ENCODE measurements around the gene SLC6A19. TPM values are rescaled to one million over a fixed set of nuclear protein-coding genes. Genes with fewer than 3 reads are reported as not detected.

SLC6A19 gene
- total RNA-seq, 1 experiment from 2014 or later, result not detected

DNA sequence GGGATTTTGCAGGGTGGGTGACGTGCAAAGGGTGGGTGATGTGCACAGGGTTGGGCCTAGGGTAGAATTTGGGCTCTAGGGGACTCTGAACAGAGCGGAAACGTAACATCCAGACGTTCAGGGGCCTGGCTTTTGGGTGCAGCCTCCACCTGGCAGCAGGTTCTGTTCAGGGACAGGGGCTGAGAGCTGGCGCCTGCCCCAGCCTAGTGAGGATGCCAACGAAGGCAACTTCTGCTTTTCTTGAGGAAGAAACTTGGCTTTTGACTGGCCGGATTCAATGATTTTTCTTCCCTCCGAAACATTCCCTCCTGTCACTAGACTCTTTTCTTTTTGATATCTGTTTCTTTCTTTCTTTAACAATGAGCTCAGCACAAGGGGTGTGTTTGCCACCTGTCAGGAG is 38.6 kb upstream of the SLC6A19 start:
- no peaks in the 10 kb centered on the region for H3K9me3 ChIP-seq

DNA sequence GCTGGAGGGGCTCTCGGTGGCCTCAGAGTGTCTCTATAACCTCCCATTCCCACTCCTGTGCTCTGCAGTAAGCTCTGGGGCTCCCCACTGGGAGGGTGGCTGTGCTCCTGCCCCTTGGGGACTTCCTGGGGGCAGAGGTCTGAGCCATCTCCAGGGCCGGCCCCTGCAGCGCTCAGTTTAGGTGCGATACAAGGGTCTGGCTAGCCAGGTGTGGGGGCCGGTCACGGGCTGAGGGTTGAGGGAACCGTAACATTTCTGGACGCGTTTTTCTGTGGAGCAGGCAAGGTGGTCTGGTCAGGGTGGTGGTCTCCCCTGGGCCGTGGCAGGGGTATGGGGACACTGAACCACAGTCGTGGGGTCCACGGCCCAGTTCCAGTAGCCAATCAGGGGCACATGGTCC is 38.0 kb upstream of the SLC6A19 start:
- no peaks in the 10 kb centered on the region for H3K9me3 ChIP-seq
- no peak overlapping the region for H3K4me3 ChIP-seq
- H3K27me3 ChIP-seq, result peaks cover 10% of the 10 kb centered on the region
- no peak for DNase-seq
- H3K36me3 ChIP-seq, result no peaks in the 10 kb centered on the region

More for the DNA sequence above, 38.6 kb upstream of the SLC6A19 start:
- Histone ChIP-seq H3K4me3 (no peak overlapping the region), H3K27me3 (peaks cover 8% of the 10 kb centered on the region), H3K36me3 (no peaks in the 10 kb centered on the region)
- no peak for DNase-seq

DNA sequence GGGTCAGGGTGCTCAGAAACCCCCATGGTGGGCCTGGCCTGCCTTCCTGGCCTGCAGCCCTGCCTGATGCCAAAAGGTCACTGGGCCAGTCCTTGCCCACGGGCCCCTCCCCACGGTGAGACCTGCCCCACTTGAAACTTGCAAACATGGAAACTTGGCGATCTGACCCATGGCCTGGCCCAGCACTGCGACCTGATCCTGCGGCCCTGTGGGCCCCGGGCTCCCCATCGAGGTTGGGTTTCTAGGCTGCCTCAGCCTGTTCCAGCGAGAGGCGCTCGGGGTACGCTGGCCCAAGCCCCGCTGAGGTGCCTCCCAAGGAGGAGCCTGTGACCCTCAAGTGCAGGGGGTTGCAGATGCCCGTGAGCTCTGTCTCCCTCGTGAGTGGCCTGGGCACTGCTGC is 37.5 kb upstream of the SLC6A19 start:
- Histone ChIP-seq H3K27me3 (peaks cover 9% of the 10 kb centered on the region), H3K4me3 (no peak overlapping the region), H3K9me3 (no peaks in the 10 kb centered on the region), H3K36me3 (no peaks in the 10 kb centered on the region)
- no peak for DNase-seq

DNA sequence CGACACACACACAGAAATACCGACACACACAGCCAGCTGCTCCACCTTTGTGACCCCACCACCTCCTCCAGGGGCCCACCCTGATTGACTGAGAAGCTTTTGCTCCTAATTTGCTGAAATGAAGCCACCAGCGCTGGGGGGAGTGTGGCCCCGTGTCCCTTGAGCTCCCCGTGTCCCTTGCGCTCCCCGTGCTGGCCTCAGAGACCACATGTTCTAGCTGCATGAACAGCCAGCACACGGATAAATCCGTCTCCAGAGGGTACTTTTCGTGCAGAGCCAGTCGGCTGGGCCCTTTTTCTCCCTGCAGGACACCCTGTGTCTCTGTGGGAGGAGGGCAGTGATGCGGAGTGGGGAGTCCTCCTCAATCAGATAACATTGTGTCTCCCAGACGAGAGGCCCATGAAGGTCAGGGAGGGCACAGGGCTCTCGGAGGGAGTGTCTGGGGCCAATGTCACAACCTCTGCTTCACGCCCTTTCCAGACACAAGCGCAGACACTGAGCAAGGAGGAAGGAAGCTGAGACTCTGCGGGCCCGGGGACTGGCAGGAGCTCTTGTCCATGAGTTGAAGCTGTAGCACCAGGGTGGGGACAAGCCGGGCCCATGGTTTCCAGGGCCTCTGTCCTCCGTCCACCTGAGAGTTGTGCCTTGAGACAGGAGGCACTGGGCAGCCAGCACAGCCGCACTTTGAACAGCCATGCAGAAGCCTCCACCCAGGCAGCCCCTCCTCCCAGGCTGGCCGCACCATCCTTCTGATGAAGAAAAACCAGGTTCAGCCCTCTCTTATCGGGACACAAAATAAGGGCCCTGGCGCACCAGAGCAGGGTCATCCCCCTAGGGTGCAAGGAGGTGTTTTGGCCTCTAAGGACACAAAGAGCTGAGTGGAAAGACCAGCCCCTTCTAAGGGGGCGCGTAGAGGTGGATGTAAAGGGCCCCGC is 36.4 kb upstream of the SLC6A19 start:
- H3K27me3 ChIP-seq, result 0 out of 2 replicates have a peak, but pooled peaks cover 3% of the 10 kb centered on the region
- no peaks in the 10 kb centered on the region for H3K9me3 ChIP-seq
- no peak overlapping the region for H3K4me3 ChIP-seq
- H3K36me3 ChIP-seq, result no peaks in the 10 kb centered on the region
- no peak for DNase-seq

DNA sequence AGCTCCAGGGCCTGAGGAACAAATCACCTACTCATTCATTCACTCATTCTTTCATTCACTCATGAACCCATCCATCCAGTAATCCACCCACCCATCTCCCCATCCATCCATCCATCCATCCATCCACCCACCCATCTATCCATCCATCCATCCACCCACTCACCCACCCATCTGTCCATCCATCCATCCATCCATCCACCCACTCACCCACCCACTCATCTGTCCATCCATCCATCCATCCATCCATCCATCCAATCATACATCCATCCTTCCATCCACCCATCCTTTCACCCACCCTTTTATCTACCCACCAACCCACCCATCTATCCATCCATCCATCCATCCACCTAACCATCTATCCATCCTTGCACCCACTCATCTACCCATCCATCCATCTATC is 35.5 kb upstream of the SLC6A19 start:
- Histone ChIP-seq H3K27me3 (0 out of 2 replicates have a peak, but pooled peaks cover 3% of the 10 kb centered on the region), H3K36me3 (no peaks in the 10 kb centered on the region), H3K9me3 (no peaks in the 10 kb centered on the region), H3K4me3 (no peak overlapping the region)
- no peak for DNase-seq

GRCh38 chr5:1166370-1166769 is 35.0 kb upstream of the SLC6A19 start:
- Histone ChIP-seq H3K36me3 (no peaks in the 10 kb centered on the region), H3K9me3 (no peaks in the 10 kb centered on the region), H3K27me3 (0 out of 2 replicates have a peak, but pooled peaks cover 3% of the 10 kb centered on the region), H3K4me3 (no peak overlapping the region)
- DNase-seq, result no peak

DNA sequence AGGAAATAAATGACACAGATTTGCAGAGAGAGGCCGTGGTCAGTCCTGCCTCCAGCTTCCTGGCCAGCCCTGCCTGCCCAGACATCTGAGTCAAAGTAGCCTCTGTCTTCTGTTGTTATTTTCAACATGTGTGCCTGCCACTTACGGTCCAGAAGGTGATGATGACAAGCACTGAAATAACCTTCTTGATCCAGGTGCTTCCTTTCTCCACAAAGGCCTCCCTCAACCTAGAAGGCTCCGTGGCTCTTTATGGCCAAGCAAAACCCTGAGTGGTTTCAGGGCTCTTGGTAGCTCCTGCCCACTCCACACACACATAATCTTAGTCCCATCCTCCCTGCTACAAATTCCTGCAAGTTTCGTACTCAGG is 34.1 kb upstream of the SLC6A19 start:
- no peak overlapping the region for H3K4me3 ChIP-seq
- no peaks in the 10 kb centered on the region for H3K36me3 ChIP-seq
- DNase-seq, result no peak
- H3K9me3 ChIP-seq, result no peaks in the 10 kb centered on the region
- 0 out of 2 replicates have a peak, but pooled peaks cover 3% of the 10 kb centered on the region for H3K27me3 ChIP-seq

- H3K36me3 ChIP-seq, result no peaks in the 10 kb centered on the region
- DNase-seq, result peak; percentile 74
- no peaks in the 10 kb centered on the region for H3K9me3 ChIP-seq
- H3K4me3 ChIP-seq, result peak overlapping the region; percentile 15; the same call in 1 of the 2 replicates
- 0 out of 2 replicates have a peak, but pooled peaks cover 3% of the 10 kb centered on the region for H3K27me3 ChIP-seq
Observed at GRCh38 chr5:1167728-1168709, 33.4 kb upstream of the SLC6A19 start.

DNA sequence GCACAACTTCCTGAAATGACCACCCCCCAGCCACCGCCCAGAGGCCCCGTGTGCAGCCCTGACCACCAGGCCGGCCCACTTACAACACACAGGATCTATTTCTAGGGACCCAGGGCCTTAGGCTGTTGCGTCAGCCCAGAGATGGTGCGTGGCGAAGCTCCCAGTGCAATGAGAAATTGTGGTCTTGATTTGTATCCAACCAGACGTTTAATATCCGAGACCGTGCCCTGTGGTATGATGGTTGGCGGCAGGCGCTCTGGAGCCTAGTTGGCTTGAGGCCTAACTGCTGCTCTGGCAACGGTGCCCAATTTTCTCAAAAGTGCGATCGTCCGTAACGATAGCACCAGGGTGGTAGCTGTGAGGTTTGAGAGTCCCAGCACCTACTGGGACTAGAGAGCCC is 32.6 kb upstream of the SLC6A19 start:
- no peak for DNase-seq
- H3K9me3 ChIP-seq, result 0 out of 2 replicates have a peak, but pooled peaks cover 2% of the 10 kb centered on the region
- H3K36me3 ChIP-seq, result no peaks in the 10 kb centered on the region
- no peak overlapping the region for H3K4me3 ChIP-seq
- 0 out of 2 replicates have a peak, but pooled peaks cover 3% of the 10 kb centered on the region for H3K27me3 ChIP-seq

- DNase-seq, result no peak
- Histone ChIP-seq H3K27me3 (0 out of 2 replicates have a peak, but pooled peaks cover 3% of the 10 kb centered on the region), H3K36me3 (no peaks in the 10 kb centered on the region), H3K9me3 (0 out of 2 replicates have a peak, but pooled peaks cover 2% of the 10 kb centered on the region), H3K4me3 (no peak overlapping the region)
Observed at GRCh38 chr5:1169211-1170115, 31.9 kb upstream of the SLC6A19 start.

DNA sequence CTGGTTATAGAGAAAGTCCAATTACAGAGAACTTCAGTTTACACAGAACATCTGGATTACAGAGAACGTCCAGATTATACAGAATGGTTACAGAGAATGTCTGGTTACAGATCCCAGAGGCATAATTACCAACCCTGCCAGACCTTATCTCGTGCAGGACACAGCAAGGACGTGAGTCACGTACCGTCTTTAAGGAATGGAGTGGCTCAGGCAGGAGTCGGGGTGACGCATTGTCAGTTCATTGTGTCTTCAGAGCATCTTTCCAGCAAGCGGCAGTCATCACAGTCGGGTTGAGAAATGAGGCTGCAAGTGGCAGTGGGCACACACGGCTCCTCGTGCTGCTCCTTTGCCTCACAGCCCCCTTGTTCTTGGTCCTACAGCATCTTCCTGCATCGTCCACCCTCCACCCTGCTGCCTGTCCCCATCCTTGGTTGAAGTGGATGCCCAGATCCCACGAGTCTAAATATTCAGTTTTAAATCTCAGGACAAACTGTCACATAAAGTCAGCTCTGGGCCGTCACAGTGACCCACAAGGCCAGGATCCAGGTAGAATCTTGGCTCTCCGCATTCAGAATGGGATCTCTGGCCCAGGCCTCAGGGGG is 30.0 kb upstream of the SLC6A19 start:
- Histone ChIP-seq H3K36me3 (no peaks in the 10 kb centered on the region), H3K4me3 (no peak overlapping the region), H3K27me3 (0 out of 2 replicates have a peak, but pooled peaks cover 3% of the 10 kb centered on the region), H3K9me3 (0 out of 2 replicates have a peak, but pooled peaks cover 2% of the 10 kb centered on the region)
- no peak for DNase-seq

DNA sequence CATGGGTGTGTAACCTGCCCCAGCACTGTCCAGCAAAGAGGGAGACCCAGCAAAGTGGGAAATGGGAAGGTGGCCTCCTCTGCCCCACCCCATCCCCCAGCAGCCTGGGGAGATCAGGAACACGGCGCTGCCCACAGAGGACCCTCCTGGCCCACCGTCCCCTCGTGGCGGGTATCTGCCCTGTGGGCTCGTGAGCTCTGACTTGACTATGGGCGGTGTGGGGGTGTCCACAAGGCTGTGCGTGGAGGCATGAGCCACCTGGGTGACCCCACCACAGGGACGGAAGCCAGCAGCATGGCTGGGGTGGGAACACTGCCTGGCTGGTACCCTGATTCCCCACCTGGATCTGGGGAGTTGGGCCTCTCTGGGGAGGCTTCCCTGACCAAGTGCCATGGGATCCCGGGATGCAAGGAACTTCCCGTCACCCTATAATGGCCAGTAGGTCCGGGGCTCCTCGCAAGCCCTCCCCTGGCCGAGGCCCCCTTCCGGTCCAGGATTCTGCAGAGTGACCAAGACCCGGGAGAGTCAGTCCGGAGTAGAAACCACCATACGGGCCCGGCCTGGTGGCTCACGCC is 29.3 kb upstream of the SLC6A19 start:
- no peak overlapping the region for H3K4me3 ChIP-seq
- H3K36me3 ChIP-seq, result no peaks in the 10 kb centered on the region
- 0 out of 2 replicates have a peak, but pooled peaks cover 2% of the 10 kb centered on the region for H3K9me3 ChIP-seq
- no peak for DNase-seq
- H3K27me3 ChIP-seq, result 0 out of 2 replicates have a peak, but pooled peaks cover 3% of the 10 kb centered on the region

DNA sequence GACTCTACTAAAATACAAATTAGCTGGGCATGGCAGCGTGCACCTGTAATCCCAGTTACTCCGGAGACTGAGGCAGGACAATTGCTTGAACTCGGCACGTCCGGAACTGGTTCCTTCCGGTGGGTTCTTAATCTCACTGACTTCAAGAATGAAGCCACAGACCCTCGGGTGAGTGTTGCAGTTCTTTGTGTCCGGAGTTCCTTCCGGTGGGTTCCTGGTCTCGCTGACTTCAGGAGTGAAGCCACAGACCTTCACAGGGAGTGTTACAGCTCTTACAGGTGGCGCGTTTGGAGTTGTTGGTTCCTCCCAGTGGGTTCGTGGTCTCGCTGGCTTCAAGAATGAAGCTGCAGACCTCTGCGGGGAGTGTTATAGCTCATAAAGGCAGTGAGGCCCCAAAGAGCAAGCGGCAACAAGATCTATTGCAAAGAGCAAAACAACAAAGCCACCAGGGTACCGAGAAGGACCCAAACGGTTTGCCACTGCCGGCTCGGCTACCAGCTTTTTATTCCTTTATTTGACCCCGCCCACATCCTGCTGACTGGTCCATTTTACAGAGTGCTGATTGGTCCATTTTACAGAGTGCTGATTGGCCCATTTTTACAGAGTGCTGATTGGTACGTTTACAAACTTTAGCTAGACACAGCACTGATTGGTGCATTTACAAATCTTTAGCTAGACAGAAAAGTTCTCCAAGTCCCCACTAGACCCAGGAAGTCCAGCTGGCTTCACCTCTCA is 28.6 kb upstream of the SLC6A19 start:
- no peaks in the 10 kb centered on the region for H3K36me3 ChIP-seq
- no peak overlapping the region for H3K4me3 ChIP-seq
- DNase-seq, result no peak
- 0 out of 2 replicates have a peak, but pooled peaks cover 2% of the 10 kb centered on the region for H3K9me3 ChIP-seq
- H3K27me3 ChIP-seq, result 0 out of 2 replicates have a peak, but pooled peaks cover 2% of the 10 kb centered on the region

GRCh38 chr5:1173485-1174070 is 27.8 kb upstream of the SLC6A19 start:
- 0 out of 2 replicates have a peak, but pooled peaks cover 2% of the 10 kb centered on the region for H3K9me3 ChIP-seq

More at GRCh38 chr5:1173485-1174070, 27.8 kb upstream of the SLC6A19 start:
- Histone ChIP-seq H3K4me3 (no peak overlapping the region), H3K36me3 (no peaks in the 10 kb centered on the region), H3K27me3 (no peaks in the 10 kb centered on the region)
- DNase-seq, result no peak

Measured in MG63 (cell line).